ENCODE results near the gene EFCAB6. TPM values are rescaled to one million over a fixed set of nuclear protein-coding genes. Genes with fewer than 3 reads are reported as not detected.

EFCAB6 gene
- total RNA-seq, 1 experiment from 2014 or later: 0.94 TPM

DNA sequence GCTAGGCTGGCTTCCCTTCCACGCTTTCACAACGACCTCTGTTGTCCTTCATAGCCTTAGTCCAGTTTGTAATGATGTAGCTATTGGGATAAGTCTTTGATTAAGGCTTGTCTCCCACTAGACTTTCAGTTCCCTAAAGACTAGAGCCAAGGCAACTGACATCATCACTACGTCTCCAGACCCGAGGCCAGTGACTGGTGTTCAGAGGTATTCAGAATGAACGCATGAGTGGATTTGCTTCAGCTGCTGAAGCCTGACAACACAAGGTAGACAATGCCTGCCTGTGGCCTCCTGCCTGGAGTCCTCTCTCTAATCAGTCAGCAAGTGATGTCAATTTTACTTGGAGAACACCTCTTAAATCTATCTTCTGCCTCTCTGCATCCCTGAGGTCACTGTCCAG, 13.6 kb downstream of the EFCAB6 start:
- ATAC-seq (no peak), DNase-seq (ENCODE audit: low spot score) (no peak)
- ChIA-PET CTCF (no interaction called here), POLR2A (no interaction called here)
- Mint-ChIP-seq H3K9me3 (peaks cover 13% of the 10 kb centered on the region), H3K4me3 (no peak overlapping the region), H3K4me1 (peaks cover 6% of the 10 kb centered on the region), H3K27ac (no peak overlapping the region), H3K27me3 (ENCODE audit: low read depth) (peaks cover 5% of the 10 kb centered on the region), H3K36me3 (no peaks in the 10 kb centered on the region)
- TF ChIP-seq, protein P1, sequence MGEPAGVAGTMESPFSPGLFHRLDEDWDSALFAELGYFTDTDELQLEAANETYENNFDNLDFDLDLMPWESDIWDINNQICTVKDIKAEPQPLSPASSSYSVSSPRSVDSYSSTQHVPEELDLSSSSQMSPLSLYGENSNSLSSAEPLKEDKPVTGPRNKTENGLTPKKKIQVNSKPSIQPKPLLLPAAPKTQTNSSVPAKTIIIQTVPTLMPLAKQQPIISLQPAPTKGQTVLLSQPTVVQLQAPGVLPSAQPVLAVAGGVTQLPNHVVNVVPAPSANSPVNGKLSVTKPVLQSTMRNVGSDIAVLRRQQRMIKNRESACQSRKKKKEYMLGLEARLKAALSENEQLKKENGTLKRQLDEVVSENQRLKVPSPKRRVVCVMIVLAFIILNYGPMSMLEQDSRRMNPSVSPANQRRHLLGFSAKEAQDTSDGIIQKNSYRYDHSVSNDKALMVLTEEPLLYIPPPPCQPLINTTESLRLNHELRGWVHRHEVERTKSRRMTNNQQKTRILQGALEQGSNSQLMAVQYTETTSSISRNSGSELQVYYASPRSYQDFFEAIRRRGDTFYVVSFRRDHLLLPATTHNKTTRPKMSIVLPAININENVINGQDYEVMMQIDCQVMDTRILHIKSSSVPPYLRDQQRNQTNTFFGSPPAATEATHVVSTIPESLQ (CRISPR knock-in tag; IDR thresholded peaks at IDR 0.05): no peak
- TF ChIP-seq FOXJ3 (CRISPR knock-in tag; IDR thresholded peaks at IDR 0.05; ENCODE audit: borderline replicate concordance) (no peak), MXD4 (CRISPR knock-in tag; IDR thresholded peaks at IDR 0.05; ENCODE audit: borderline replicate concordance) (no peak), ZNF121 (CRISPR knock-in tag; IDR thresholded peaks at IDR 0.05) (no peak), ZNF317 (CRISPR knock-in tag; IDR thresholded peaks at IDR 0.05; ENCODE audit: borderline replicate concordance, low read depth) (no peak), ZNF219 (CRISPR knock-in tag; IDR thresholded peaks at IDR 0.05; ENCODE audit: borderline replicate concordance) (no peak), GTF2I (CRISPR knock-in tag; conservative IDR thresholded peaks at IDR 0.05) (no peak), HMGA2 (CRISPR knock-in tag; IDR thresholded peaks at IDR 0.05) (no peak), JAZF1 (CRISPR knock-in tag; IDR thresholded peaks at IDR 0.05) (no peak), PRRX2 (CRISPR knock-in tag; IDR thresholded peaks at IDR 0.05) (no peak)
- TF ChIP-seq, protein P2, sequence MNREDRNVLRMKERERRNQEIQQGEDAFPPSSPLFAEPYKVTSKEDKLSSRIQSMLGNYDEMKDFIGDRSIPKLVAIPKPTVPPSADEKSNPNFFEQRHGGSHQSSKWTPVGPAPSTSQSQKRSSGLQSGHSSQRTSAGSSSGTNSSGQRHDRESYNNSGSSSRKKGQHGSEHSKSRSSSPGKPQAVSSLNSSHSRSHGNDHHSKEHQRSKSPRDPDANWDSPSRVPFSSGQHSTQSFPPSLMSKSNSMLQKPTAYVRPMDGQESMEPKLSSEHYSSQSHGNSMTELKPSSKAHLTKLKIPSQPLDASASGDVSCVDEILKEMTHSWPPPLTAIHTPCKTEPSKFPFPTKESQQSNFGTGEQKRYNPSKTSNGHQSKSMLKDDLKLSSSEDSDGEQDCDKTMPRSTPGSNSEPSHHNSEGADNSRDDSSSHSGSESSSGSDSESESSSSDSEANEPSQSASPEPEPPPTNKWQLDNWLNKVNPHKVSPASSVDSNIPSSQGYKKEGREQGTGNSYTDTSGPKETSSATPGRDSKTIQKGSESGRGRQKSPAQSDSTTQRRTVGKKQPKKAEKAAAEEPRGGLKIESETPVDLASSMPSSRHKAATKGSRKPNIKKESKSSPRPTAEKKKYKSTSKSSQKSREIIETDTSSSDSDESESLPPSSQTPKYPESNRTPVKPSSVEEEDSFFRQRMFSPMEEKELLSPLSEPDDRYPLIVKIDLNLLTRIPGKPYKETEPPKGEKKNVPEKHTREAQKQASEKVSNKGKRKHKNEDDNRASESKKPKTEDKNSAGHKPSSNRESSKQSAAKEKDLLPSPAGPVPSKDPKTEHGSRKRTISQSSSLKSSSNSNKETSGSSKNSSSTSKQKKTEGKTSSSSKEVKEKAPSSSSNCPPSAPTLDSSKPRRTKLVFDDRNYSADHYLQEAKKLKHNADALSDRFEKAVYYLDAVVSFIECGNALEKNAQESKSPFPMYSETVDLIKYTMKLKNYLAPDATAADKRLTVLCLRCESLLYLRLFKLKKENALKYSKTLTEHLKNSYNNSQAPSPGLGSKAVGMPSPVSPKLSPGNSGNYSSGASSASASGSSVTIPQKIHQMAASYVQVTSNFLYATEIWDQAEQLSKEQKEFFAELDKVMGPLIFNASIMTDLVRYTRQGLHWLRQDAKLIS (CRISPR knock-in tag; IDR thresholded peaks at IDR 0.05; ENCODE audit: borderline replicate concordance): no peak
- TF ChIP-seq, protein P3, sequence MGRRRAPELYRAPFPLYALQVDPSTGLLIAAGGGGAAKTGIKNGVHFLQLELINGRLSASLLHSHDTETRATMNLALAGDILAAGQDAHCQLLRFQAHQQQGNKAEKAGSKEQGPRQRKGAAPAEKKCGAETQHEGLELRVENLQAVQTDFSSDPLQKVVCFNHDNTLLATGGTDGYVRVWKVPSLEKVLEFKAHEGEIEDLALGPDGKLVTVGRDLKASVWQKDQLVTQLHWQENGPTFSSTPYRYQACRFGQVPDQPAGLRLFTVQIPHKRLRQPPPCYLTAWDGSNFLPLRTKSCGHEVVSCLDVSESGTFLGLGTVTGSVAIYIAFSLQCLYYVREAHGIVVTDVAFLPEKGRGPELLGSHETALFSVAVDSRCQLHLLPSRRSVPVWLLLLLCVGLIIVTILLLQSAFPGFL (CRISPR knock-in tag; IDR thresholded peaks at IDR 0.05; ENCODE audit: borderline replicate concordance): no peak
- TF ChIP-seq, protein P4, sequence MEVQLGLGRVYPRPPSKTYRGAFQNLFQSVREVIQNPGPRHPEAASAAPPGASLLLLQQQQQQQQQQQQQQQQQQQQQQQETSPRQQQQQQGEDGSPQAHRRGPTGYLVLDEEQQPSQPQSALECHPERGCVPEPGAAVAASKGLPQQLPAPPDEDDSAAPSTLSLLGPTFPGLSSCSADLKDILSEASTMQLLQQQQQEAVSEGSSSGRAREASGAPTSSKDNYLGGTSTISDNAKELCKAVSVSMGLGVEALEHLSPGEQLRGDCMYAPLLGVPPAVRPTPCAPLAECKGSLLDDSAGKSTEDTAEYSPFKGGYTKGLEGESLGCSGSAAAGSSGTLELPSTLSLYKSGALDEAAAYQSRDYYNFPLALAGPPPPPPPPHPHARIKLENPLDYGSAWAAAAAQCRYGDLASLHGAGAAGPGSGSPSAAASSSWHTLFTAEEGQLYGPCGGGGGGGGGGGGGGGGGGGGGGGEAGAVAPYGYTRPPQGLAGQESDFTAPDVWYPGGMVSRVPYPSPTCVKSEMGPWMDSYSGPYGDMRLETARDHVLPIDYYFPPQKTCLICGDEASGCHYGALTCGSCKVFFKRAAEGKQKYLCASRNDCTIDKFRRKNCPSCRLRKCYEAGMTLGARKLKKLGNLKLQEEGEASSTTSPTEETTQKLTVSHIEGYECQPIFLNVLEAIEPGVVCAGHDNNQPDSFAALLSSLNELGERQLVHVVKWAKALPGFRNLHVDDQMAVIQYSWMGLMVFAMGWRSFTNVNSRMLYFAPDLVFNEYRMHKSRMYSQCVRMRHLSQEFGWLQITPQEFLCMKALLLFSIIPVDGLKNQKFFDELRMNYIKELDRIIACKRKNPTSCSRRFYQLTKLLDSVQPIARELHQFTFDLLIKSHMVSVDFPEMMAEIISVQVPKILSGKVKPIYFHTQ (CRISPR knock-in tag; IDR thresholded peaks at IDR 0.05): no peak
- TF ChIP-seq, protein P5, sequence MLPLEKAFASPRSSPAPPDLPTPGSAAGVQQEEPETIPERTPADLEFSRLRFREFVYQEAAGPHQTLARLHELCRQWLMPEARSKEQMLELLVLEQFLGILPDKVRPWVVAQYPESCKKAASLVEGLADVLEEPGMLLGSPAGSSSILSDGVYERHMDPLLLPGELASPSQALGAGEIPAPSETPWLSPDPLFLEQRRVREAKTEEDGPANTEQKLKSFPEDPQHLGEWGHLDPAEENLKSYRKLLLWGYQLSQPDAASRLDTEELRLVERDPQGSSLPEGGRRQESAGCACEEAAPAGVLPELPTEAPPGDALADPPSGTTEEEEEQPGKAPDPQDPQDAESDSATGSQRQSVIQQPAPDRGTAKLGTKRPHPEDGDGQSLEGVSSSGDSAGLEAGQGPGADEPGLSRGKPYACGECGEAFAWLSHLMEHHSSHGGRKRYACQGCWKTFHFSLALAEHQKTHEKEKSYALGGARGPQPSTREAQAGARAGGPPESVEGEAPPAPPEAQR (CRISPR knock-in tag; IDR thresholded peaks at IDR 0.05): no peak
- TF ChIP-seq, protein P6, sequence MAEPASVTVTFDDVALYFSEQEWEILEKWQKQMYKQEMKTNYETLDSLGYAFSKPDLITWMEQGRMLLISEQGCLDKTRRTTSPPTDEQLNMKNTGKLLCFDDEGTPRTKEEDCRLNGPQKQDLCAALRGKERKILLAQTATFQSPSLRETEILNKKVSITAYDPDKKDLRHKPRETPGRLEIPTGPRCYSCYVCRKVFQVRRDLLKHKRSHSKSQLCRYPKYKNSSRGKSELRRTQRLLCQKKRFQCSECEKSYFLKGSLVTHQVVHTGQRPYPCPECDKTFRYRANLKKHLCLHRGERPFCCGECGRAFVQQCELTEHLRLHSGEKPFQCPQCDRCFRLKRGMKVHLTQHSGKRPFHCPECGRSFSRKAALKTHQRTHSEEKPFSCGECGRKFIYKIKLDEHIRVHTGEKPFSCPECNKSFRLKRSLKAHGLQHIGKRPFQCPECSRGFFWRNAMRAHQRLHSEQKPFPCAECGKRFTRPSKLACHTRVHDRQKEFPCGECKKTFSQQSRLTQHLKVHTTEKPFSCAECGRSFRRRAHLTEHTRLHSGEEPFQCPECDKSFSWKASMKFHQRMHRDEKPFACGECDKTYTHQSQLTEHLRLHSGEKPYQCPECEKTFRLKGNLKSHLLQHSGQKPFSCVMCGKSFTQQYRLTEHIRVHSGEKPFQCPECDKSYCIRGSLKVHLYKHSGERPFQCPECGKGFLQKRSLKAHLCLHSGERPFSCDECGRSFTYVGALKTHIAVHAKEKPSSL (CRISPR knock-in tag; conservative IDR thresholded peaks at IDR 0.05): no peak
- TF ChIP-seq, protein P7, sequence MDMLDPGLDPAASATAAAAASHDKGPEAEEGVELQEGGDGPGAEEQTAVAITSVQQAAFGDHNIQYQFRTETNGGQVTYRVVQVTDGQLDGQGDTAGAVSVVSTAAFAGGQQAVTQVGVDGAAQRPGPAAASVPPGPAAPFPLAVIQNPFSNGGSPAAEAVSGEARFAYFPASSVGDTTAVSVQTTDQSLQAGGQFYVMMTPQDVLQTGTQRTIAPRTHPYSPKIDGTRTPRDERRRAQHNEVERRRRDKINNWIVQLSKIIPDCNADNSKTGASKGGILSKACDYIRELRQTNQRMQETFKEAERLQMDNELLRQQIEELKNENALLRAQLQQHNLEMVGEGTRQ (CRISPR knock-in tag; IDR thresholded peaks at IDR 0.05): no peak
- TF ChIP-seq, protein P8, sequence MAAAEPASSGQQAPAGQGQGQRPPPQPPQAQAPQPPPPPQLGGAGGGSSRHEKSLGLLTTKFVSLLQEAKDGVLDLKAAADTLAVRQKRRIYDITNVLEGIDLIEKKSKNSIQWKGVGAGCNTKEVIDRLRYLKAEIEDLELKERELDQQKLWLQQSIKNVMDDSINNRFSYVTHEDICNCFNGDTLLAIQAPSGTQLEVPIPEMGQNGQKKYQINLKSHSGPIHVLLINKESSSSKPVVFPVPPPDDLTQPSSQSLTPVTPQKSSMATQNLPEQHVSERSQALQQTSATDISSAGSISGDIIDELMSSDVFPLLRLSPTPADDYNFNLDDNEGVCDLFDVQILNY (CRISPR knock-in tag; IDR thresholded peaks at IDR 0.05): no peak
- TF ChIP-seq, protein P9, sequence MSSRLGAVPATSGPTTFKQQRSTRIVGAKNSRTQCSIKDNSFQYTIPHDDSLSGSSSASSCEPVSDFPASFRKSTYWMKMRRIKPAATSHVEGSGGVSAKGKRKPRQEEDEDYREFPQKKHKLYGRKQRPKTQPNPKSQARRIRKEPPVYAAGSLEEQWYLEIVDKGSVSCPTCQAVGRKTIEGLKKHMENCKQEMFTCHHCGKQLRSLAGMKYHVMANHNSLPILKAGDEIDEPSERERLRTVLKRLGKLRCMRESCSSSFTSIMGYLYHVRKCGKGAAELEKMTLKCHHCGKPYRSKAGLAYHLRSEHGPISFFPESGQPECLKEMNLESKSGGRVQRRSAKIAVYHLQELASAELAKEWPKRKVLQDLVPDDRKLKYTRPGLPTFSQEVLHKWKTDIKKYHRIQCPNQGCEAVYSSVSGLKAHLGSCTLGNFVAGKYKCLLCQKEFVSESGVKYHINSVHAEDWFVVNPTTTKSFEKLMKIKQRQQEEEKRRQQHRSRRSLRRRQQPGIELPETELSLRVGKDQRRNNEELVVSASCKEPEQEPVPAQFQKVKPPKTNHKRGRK (CRISPR knock-in tag; IDR thresholded peaks at IDR 0.05; ENCODE audit: borderline replicate concordance): no peak
